Tibial artery (tissue), 4 donors: Measurements from ENCODE around the gene CTIF.

Experiments
- DNase-seq, 2 donors: peaks; one replicate each; pipeline ENCODE4 v3.0.0-alpha.2; 2019
- H3K27ac ChIP-seq, 2 donors: fragments of 200-600 bp; sonication (generic) in 1 of 2; 1 replicate in 1 of 2; 2 replicates in 1 of 2; pipeline ENCODE4 v1.5.1; 2018 to 2019; ENCODE audit warnings: mild to moderate bottlenecking in 1 of 2
- H3K27me3 ChIP-seq, 2 donors: fragments of 200-600 bp; sonication (generic) in 1 of 2; one replicate each; pipeline versions ENCODE4 v1.5.1 to v1.6.0; 2016 to 2019
- H3K36me3 ChIP-seq, 3 donors: fragments of 200-600 bp; sonication (generic) in 2 of 3; one replicate each; pipeline ENCODE4 v1.5.1; 2016 to 2019; ENCODE audit warnings: mild to moderate bottlenecking in 2 of 3
- H3K4me1 ChIP-seq, 4 donors: fragments of 200-600 bp; sonication (generic) in 2 of 4; 1 replicate in 3 of 4; 2 replicates in 1 of 4; pipeline ENCODE4 v1.5.1; 2016 to 2019
- H3K4me3 ChIP-seq, 2 donors: fragments of 200-600 bp; sonication (generic) in 1 of 2; 1 replicate in 1 of 2; 2 replicates in 1 of 2; pipeline ENCODE4 v1.5.1; 2018 to 2019; ENCODE audit warnings: mild to moderate bottlenecking in 2 of 2
- H3K9me3 ChIP-seq, 3 donors: fragments of 200-600 bp; sonication (generic) in 1 of 3; one replicate each; pipeline ENCODE4 v1.5.1; 2016 to 2019
- CTCF ChIP-seq, 2 experiments: fragments of 200-600 bp in 1 of 2; fragments of 450-650 bp in 1 of 2; IDR thresholded peaks; one replicate each; pipeline ENCODE4 v1.5.1; 2017 to 2019; ENCODE audit warnings: antibody characterized with exemption in 2 of 2, mild to moderate bottlenecking in 1 of 2, moderate library complexity in 1 of 2
- intact Hi-C: fragments of 100-400 bp; cut with DNase I; formaldehyde crosslinking; loops from one replicate; pipeline ENCODE4 v1.15.0; 2023; ENCODE audit warnings: low total_unique reads

CTIF gene

GRCh38 chr18:48821845-48822244 lies 283.0 kb downstream of the CTIF start:
- Histone ChIP-seq H3K4me3 (no peak overlapping the region), H3K27ac (no peak overlapping the region), H3K36me3 (peaks cover 7 to 42% (median 32%) of the 10 kb centered on the region in 3 donors), H3K9me3 (no peaks in the 10 kb centered on the region), H3K4me1 (peaks cover 0 to 31% (median 18%) of the 10 kb centered on the region in 4 donors), H3K27me3 (no peaks in the 10 kb centered on the region)
- intact Hi-C loops = no loop called here
- DNase-seq = no peak
- TF ChIP-seq CTCF (IDR thresholded peaks at IDR 0.05) = no peak

- intact Hi-C loops = no loop called here
- peak; percentile 11 to 37 for DNase-seq
Observed at GRCh38 chr18:48824231-48824970, 285.6 kb downstream of the CTIF start.

GRCh38 chr18:48825101-48825745 lies 286.4 kb downstream of the CTIF start:
- peak overlapping the region; percentile 48 to 89 for H3K27ac ChIP-seq
- peaks cover 11 to 64% (median 49%) of the 10 kb centered on the region in 4 donors for H3K4me1 ChIP-seq
- intact Hi-C loops = no loop called here

More at GRCh38 chr18:48824231-48824970, 285.6 kb downstream of the CTIF start:
- no peak for TF ChIP-seq CTCF (IDR thresholded peaks at IDR 0.05)
- Histone ChIP-seq H3K36me3 (peaks cover 0 to 16% (median 7%) of the 10 kb centered on the region in 3 donors), H3K9me3 (no peaks in the 10 kb centered on the region), H3K27me3 (no peaks in the 10 kb centered on the region), H3K4me3 (no peak overlapping the region), H3K4me1 (peaks cover 11 to 55% (median 42%) of the 10 kb centered on the region in 4 donors), H3K27ac (peak overlapping the region; percentile 48 to 89)

GRCh38 chr18:48826271-48826670 lies 287.4 kb downstream of the CTIF start:
- Histone ChIP-seq H3K4me1 (peaks cover 11 to 74% (median 53%) of the 10 kb centered on the region in 4 donors), H3K9me3 (no peaks in the 10 kb centered on the region), H3K4me3 (no peak overlapping the region), H3K27ac (peak overlapping the region; percentile 85 to 89), H3K27me3 (no peaks in the 10 kb centered on the region), H3K36me3 (peaks cover 0 to 4% (median 0%) of the 10 kb centered on the region in 3 donors)
- peak; percentile 11 to 28 for DNase-seq
- TF ChIP-seq CTCF (IDR thresholded peaks at IDR 0.05) = no peak
- intact Hi-C loops = no loop called here

More at GRCh38 chr18:48825101-48825745, 286.4 kb downstream of the CTIF start:
- Histone ChIP-seq H3K36me3 (peaks cover 0 to 8% (median 3%) of the 10 kb centered on the region in 3 donors), H3K4me3 (no peak overlapping the region), H3K9me3 (no peaks in the 10 kb centered on the region), H3K27me3 (no peaks in the 10 kb centered on the region)
- no peak for TF ChIP-seq CTCF (IDR thresholded peaks at IDR 0.05)
- DNase-seq = peak; percentile 17 to 53

GRCh38 chr18:48826806-48827205 lies 288.0 kb downstream of the CTIF start:
- DNase-seq = peak; percentile 14 to 53
- peaks cover 0 to under 1% (median 0%) of the 10 kb centered on the region in 3 donors for H3K36me3 ChIP-seq
- H3K4me3 ChIP-seq = peak overlapping the region in 1 of 2 donors; percentile 26
- peak overlapping the region; percentile 85 to 89 for H3K27ac ChIP-seq
- H3K9me3 ChIP-seq = no peaks in the 10 kb centered on the region
- intact Hi-C loops = no loop called here
- TF ChIP-seq CTCF (IDR thresholded peaks at IDR 0.05) = no peak
- peaks cover 11 to 76% (median 54%) of the 10 kb centered on the region in 4 donors for H3K4me1 ChIP-seq
- H3K27me3 ChIP-seq = no peaks in the 10 kb centered on the region
